Stomach (tissue), 4 donors: ENCODE results near the gene NLK.
"Not testable (repeated sequence)": the region's sequence is repeated elsewhere in the genome, so short reads cannot be mapped to it uniquely, and the experiment has no call there.

Source experiments
- POLR2A ChIP-seq, 4 donors: fragments of 450-650 bp; IDR thresholded peaks; one replicate each; pipeline ENCODE4 v1.6.1; 2016; ENCODE audit warnings: antibody characterized with exemption in 4 of 4, control low read depth in 2 of 4, mild to moderate bottlenecking in 1 of 4, moderate library complexity in 1 of 4
- POLR2AphosphoS5 ChIP-seq, 3 donors: sonication (generic); formaldehyde crosslinking; IDR thresholded peaks; one replicate each; pipeline ENCODE4 v1.6.1; 2016; ENCODE audit warnings: antibody characterized with exemption in 3 of 3
- TF ChIP-seq, protein P1 (sequence below), 7 experiments: fragments of 450-650 bp in 4 of 7; fragments of 200-600 bp in 3 of 7; sonication (generic) in 3 of 7; IDR thresholded peaks; one replicate each; pipeline ENCODE4 v1.5.1; 2016 to 2019; ENCODE audit warnings: antibody characterized with exemption in 7 of 7, control low read depth in 2 of 7, mild to moderate bottlenecking in 1 of 7

DNA sequence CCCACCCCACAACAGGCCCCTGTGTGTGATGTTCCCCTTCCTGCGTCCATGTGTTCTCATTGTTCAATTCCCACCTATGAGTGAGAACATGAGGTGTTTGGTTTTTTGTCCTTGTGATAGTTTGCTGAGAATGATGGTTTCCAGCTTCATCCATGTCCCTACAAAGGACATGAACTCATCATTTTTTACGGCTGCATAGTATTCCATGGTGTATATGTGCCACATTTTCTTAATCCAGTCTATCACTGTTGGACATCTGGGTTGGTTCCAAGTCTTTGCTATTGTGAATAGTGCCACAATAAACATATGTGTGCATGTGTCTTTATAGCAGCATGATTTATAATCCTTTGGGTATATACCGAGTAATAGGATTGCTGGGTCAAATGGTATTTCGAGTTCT, 7.0 kb upstream of the NLK start:
- TF ChIP-seq POLR2A, POLR2AphosphoS5 (IDR thresholded peaks at IDR 0.05): not testable (repeated sequence)
- TF ChIP-seq, protein P1, sequence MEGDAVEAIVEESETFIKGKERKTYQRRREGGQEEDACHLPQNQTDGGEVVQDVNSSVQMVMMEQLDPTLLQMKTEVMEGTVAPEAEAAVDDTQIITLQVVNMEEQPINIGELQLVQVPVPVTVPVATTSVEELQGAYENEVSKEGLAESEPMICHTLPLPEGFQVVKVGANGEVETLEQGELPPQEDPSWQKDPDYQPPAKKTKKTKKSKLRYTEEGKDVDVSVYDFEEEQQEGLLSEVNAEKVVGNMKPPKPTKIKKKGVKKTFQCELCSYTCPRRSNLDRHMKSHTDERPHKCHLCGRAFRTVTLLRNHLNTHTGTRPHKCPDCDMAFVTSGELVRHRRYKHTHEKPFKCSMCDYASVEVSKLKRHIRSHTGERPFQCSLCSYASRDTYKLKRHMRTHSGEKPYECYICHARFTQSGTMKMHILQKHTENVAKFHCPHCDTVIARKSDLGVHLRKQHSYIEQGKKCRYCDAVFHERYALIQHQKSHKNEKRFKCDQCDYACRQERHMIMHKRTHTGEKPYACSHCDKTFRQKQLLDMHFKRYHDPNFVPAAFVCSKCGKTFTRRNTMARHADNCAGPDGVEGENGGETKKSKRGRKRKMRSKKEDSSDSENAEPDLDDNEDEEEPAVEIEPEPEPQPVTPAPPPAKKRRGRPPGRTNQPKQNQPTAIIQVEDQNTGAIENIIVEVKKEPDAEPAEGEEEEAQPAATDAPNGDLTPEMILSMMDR (IDR thresholded peaks at IDR 0.05), result not testable (repeated sequence)
